ENCODE measurements around the gene BAIAP3. TPM values are rescaled to one million over a fixed set of nuclear protein-coding genes. Genes with fewer than 3 reads are reported as not detected.
"Not testable (repeated sequence)": the region's sequence is repeated elsewhere in the genome, so short reads cannot be mapped to it uniquely, and the experiment has no call there.

The BAIAP3 gene
- total RNA-seq, 4 donors from 2014 or later = 0.05 to 4.4 (median 2.5) TPM

DNA sequence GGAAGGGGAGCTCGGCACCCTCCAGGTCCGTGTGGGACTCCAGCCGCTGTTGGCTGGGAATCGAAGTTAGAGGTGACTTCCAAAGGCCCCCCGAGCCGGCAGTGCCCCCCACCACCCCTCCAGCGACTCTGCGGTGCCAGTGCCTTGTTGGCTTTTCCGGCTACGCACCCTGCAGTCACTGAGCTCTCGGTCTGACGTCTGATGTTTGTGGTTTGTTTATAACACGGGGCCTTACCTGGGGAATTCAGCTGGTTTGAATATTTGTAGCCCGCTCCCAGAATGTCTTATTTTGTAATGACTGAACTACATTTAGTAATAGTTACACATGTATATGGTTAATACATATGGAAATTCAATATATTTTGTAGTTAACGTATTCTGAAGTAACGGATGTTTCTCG is 7.1 kb upstream of the BAIAP3 start:
- ATAC-seq (no peak), DNase-seq (no peak)
- TF ChIP-seq, protein P1, sequence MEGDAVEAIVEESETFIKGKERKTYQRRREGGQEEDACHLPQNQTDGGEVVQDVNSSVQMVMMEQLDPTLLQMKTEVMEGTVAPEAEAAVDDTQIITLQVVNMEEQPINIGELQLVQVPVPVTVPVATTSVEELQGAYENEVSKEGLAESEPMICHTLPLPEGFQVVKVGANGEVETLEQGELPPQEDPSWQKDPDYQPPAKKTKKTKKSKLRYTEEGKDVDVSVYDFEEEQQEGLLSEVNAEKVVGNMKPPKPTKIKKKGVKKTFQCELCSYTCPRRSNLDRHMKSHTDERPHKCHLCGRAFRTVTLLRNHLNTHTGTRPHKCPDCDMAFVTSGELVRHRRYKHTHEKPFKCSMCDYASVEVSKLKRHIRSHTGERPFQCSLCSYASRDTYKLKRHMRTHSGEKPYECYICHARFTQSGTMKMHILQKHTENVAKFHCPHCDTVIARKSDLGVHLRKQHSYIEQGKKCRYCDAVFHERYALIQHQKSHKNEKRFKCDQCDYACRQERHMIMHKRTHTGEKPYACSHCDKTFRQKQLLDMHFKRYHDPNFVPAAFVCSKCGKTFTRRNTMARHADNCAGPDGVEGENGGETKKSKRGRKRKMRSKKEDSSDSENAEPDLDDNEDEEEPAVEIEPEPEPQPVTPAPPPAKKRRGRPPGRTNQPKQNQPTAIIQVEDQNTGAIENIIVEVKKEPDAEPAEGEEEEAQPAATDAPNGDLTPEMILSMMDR (IDR thresholded peaks at IDR 0.05 in 4 of 5, conservative IDR thresholded peaks at IDR 0.05 in 1 of 5) = no peak
- TF ChIP-seq POLR2A (IDR thresholded peaks at IDR 0.05) = no peak
- H3K4me1 ChIP-seq = no peaks in the 10 kb centered on the region
- H3K27ac ChIP-seq = no peak overlapping the region
- no peaks in the 10 kb centered on the region for H3K9me3 ChIP-seq
- peaks cover 2 to 11% (median 8%) of the 10 kb centered on the region in 3 donors for H3K27me3 ChIP-seq
- intact Hi-C loops (cut with DNase I; ENCODE audit: low total_unique reads) (no loop called here), in situ Hi-C loops (cut with MboI; ENCODE audit: low sequenced_read_pairs in 4 of 4) (no loop called here)
- peaks cover 0 to 30% of the 10 kb centered on the region in 2 donors for H3K36me3 ChIP-seq
- H3K4me3 ChIP-seq = no peak overlapping the region

DNA sequence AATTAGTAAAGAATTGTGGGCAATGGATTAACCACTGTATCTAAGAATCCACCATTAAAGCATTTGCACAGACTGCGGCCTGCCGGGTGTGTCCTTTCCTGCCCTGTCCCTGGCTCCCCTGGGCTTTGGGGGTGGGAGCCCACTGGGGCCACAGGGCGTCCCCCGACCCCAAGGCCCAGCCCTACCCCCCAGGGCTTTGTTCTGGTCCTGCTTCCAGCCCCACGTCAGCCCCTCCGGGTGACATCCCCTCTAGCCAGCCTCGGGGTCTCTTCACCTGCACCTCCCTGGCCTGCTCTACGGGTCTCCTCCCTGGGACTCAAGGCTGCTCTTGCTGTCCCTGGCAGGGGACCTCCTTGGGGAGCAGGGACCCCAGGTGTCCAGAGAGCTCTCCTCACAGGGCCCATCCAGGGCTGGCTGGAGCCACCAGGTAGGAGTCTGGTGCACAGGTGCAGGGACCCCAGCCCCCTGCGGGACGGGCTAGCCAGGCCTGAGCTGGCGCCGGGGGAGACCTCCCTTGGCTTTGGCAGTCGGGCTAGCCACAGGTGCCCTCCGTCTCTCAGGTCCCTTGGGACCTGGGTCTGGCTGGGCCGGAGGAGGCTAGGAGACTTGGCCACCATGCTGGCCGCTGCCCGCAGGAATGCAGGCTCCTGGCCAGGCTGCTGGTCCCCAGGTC is 6.4 kb upstream of the BAIAP3 start:
- Histone ChIP-seq H3K27me3 (peaks cover 4 to 18% (median 14%) of the 10 kb centered on the region in 3 donors), H3K9me3 (no peaks in the 10 kb centered on the region), H3K4me1 (no peaks in the 10 kb centered on the region), H3K4me3 (no peak overlapping the region), H3K36me3 (peaks cover 0 to 25% of the 10 kb centered on the region in 2 donors), H3K27ac (peak overlapping the region in 1 of 4 donors; percentile 8)
- ATAC-seq (no peak), DNase-seq (no peak)
- TF ChIP-seq, protein P1 (IDR thresholded peaks at IDR 0.05 in 4 of 5, conservative IDR thresholded peaks at IDR 0.05 in 1 of 5) = no peak
- TF ChIP-seq POLR2A (IDR thresholded peaks at IDR 0.05) = no peak
- intact Hi-C loops (cut with DNase I; ENCODE audit: low total_unique reads) (no loop called here), in situ Hi-C loops (cut with MboI; ENCODE audit: low sequenced_read_pairs in 4 of 4) (no loop called here)

DNA sequence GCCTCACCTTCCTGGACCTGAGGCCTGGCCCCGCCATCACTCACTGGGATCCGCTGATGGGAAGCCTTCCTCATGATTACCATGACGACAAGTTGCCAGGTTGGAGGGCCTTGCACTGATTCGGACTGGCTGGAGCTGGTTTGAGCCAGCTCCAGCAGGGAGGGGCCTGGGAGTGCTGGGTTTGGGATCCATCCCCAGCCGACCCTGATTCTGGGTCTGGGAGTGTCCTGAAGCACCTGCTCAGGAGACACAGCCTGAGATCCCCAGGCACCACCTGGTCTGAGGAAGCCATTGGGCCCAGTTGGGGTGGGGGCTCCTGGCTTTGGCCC is 5.9 kb upstream of the BAIAP3 start:
- DNase-seq = no peak
- Histone ChIP-seq H3K27me3 (peaks cover 9 to 23% (median 19%) of the 10 kb centered on the region in 3 donors), H3K9me3 (no peaks in the 10 kb centered on the region), H3K4me3 (no peak overlapping the region), H3K36me3 (peaks cover 0 to 25% of the 10 kb centered on the region in 2 donors), H3K4me1 (peaks cover 0 to under 1% of the 10 kb centered on the region in 2 donors), H3K27ac (no peak overlapping the region)
- ATAC-seq = no peak
- TF ChIP-seq POLR2A (IDR thresholded peaks at IDR 0.05) = no peak
- TF ChIP-seq, protein P1 (IDR thresholded peaks at IDR 0.05 in 4 of 5, conservative IDR thresholded peaks at IDR 0.05 in 1 of 5) = no peak
- in situ Hi-C loops (cut with MboI; ENCODE audit: low sequenced_read_pairs in 4 of 4) = no loop called here
- intact Hi-C loops (cut with DNase I; ENCODE audit: low total_unique reads) = no loop called here

DNA sequence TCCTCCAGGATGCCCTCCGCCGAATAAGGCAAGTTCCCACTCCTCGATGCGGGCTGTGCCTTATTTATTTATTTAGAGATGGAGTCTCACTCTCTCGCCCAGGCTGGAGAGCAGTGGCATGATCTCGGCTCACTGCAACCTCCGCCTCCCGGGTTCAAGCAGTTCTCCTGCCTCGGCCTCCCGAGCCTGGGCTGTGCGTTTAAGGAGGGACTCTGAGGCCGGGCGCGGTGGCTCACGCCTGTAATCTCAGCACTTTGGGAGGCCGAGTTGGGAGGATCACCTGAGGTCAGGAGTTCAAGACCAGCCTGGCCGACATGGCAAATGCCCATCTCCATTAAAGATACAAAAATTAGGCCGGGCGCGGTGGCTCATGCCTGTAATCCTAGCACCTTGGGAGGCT is 5.3 kb upstream of the BAIAP3 start:
- H3K27ac ChIP-seq; ATAC-seq; H3K9me3 ChIP-seq; in situ Hi-C loops (cut with MboI; ENCODE audit: low sequenced_read_pairs in 4 of 4); intact Hi-C loops (cut with DNase I; ENCODE audit: low total_unique reads); H3K4me1 ChIP-seq; DNase-seq; H3K4me3 ChIP-seq: not testable (repeated sequence)
- peaks cover 0 to 25% of the 10 kb centered on the region in 2 donors for H3K36me3 ChIP-seq
- H3K27me3 ChIP-seq = peaks cover 12 to 28% (median 25%) of the 10 kb centered on the region in 3 donors

DNA sequence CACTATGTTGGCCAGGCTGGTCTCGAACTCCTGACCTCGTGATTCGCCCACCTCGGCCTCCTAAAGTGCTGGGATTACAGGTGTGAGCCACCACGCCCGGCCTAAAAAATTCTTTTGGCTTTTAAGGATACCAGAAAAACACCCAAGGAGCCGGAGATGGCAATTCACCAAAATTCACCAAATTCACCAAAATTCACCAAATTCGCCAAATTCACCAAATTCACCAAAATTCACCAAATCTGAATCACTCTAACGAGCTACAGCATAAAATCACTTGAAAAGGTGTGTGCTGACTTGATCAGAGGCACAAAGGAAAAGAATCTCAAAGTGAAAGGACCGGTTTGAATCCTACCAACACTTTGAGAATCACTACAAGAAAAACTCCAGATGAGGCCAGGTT is 4.5 kb upstream of the BAIAP3 start:
- H3K9me3 ChIP-seq; intact Hi-C loops (cut with DNase I; ENCODE audit: low total_unique reads); H3K4me3 ChIP-seq; in situ Hi-C loops (cut with MboI; ENCODE audit: low sequenced_read_pairs in 4 of 4); ATAC-seq; DNase-seq; H3K4me1 ChIP-seq; H3K27ac ChIP-seq: not testable (repeated sequence)
- Histone ChIP-seq H3K36me3 (peaks cover 0 to 19% of the 10 kb centered on the region in 2 donors), H3K27me3 (peaks cover 15 to 33% (median 32%) of the 10 kb centered on the region in 3 donors)
